HG03135 (cell line): ENCODE results near the gene GRK1.

Experiments used
- ATAC-seq: cut with Tn5 transposase; IDR thresholded peaks from one replicate; pipeline ENCODE4 v1.9.1; 2021; ENCODE audit warnings: mild to moderate bottlenecking, moderate library complexity; ENCODE audit not compliant: unreplicated experiment

Gene GRK1

DNA sequence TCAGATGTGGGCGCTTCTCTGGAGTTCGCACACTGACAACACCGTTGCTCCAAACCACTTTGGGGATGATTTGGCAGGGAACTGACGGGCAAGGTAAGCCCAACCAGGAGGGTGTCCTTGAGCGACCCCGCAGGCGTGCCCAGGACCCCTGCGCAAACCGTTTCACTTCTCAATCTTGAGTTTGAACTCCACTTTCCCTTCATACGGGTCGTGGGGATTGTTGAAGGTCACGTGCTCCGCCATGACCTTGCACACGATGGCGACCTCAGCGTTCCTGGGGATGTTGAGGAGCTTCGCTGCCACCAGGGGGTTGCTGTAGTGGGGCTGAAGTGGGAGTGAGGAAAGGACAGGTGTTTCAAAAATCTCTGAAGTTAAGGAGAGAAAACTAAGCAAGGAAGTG lies 17.8 kb upstream of the GRK1 start:
- ATAC-seq: no peak

GRCh38 chr13:113650275-113650674 lies 16.7 kb upstream of the GRK1 start:
- no peak for ATAC-seq

DNA sequence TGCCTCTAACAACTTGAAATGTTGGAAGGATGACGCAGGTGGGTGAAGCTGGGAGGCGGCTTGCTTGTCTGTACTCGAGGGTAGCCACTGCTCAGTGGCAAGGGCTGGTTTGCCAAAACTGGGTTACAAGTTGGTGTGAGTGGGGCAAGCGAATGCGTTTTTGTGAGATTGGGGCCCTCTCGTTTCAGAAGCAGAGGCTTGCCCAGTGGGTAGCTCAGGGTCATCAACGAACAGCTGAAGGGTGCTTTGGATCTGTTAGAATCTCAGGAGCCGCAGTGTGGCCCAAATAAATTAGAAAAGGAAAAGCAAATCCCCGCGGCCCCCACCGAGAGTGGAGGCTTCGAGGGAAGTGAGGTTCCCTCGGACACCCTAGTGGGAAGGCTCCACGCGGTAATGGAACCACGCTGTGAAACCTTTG lies 16.3 kb upstream of the GRK1 start:
- ATAC-seq: no peak

DNA sequence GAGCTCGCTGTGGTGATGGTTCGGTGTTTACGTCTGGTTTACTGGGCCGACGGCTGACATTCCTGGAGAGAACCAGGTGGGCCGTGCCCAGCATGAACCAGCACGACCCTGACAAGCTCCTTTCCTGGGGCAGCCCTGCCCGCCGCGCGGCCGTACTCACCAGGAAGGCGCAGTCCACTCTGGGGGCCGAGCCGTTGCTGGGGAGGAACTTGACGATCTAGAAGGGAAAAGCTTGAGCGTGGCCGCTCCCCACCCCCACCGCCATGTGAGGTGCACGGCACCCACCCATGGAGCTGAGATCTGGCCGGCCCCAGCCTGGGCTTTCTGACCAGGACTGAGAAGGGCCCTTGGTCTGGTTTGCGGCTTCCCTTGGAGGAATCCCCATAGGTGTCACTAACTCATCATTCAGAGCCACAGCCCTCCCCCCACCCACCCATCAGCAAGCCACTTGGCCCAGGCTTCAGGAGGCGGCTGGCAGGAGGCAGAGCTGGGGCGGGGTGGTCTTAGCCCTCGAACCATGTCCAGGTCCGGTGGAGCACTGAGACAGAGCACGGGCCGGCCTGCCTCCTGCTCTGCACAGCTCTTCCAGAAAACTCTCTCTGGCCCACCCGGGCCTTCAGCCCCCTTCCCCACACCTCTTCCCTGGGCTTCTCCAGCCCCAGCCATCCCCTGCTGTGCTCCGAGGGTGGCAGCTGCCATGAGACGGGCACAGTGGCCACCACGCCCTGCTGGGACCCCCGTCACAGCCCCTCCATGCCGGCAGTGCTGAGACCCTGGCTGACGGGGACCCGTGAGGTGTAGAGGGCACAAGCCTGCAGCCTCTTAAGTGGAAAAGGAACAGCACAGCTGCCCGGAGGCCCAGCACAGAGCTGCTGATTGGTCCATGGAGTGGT lies 15.3 kb upstream of the GRK1 start:
- no peak for ATAC-seq

DNA sequence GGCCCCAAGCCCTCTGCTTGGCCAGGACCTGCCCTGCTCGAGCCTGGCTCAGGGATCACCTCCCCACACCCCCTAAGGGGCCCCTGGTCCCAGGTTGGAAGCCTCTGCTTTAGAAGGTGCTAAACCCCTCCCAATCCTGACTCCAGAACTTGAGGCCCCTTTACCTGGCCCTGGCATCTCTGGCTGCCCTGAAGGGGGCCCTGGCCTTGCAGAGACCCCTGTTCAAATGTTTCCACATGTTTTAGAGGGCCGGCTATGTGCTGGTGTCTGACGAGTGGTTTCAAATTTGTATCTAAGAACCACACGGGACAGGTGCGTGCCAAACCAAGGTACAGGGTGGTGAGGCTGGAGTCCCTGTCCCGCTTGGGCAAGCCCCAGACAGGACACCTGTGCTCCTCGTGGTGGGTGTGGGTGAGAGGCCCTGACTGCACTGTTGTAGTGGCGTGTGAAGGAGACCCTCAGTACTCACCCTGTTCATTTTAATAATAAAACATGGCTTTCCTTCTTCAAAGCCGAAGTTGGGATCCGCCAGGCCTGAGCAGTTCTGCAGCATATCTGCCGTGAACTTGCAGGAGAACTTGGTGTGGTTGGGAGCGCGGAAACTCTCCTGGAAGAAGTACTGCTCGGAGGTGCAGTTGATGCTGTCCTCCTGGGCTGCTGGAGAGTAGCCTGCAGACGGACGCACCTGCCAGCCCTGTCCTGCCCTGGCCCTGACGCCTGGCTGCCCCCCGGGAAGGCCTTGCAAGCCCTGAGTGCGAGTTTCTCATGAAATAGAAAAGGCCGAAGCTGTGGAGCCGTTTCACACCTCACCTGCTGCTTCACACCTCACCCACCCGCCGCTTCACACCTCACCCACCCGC lies 14.4 kb upstream of the GRK1 start:
- ATAC-seq: no peak

GRCh38 chr13:113653264-113654174 lies 13.5 kb upstream of the GRK1 start:
- ATAC-seq: no peak

DNA sequence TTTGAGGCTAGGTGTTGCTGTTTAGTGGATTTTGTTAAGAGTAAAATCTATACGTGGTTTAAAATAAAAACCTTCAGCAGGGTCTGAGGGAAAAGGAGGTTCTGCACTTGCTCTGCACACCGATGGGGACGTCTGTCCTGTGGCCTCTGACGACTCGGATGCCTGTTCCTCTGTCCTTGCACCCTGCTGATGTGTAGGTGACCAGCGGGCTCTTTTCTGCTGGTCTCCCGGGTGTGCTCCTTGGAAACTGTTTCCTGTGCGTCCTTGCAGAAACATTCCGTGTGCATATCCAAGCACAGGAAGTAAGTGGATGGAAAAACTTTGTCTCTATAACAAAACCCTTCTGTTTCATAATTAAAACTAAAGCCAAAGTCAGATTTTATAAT lies 12.9 kb upstream of the GRK1 start:
- ATAC-seq: no peak

GRCh38 chr13:113654591-113655345 lies 12.3 kb upstream of the GRK1 start:
- ATAC-seq: no peak

GRCh38 chr13:113655346-113656002 lies 11.5 kb upstream of the GRK1 start:
- no peak for ATAC-seq

DNA sequence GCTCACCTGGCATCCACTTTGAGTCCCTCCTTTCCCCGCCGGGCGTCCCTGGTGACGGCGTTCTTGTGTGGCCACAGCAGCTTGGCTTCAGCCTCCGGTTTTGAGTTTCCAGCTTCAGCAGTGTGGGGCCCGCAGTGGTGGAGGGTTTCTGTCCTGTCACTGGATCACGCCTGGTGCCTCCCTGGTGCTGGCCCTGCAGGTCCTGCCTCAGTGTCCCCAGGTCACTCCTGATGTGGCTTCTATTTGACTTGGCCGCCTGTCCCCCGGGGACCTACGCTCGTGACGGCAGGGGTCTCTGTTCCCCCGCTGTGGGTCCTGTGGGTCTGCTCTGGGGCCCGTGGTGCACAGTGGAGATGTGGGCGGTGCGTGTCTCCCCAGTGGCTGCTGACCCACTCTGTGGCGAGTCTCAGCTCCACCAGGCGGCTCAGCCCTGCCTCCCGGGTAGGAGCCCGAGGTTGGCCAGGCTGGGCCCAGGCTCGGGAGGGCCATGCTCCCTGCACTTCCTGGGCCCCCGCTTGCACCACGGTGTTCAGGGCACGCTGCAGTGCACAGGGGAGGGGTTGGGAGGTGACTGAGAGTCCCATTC lies 10.9 kb upstream of the GRK1 start:
- no peak for ATAC-seq

GRCh38 chr13:113656831-113657671 lies 10.0 kb upstream of the GRK1 start:
- ATAC-seq: no peak

DNA sequence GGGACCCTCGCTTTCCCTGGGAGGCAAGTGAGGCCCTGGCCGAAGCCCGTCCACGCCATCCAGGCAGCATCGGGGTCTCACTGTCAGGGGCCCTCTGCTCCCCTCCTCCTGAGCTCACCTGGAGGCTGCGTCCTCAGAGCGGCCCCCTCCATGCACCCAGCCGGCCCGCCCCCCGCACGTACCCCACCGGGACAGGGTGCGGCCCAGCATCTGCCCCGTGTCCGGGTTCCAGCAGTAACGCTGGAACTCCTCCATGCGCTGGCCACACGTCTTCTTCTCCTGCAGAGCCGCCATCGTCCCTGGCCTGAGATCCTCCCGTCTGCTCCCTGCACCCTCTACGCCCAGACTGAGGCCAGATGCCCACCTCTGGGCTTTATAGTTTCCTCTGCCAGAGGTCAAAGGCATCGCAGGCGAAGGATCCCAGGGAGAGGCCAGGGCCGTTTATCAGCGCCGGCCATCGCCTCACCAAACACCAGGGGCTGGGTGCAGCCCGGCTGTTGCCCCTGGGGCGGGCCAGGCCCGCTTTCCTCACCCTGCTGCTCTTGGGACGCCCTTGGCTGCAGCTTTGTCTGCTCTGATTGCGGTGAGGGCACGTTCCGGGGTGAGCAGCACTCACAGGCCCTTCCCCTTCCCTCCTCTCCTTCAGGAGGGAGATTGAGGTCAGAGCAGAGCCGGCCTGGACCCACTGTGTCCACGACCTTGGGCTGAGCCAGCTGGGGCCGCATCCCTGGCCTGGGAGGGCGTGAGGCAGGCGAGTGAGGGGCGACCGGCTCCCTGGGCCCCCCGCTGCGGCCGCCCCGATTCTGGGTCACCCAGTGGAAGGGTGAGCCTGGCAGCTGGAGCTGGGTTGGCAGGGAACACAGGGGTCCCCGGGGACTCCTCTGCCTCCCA lies 8.9 kb upstream of the GRK1 start, which contains the start of gene ATP4B:
TSS of gene ATP4B (minus strand) at position 348 of the 891 bp plus-strand sequence. CDS start at position 294, 54 bp downstream.
- no peak for ATAC-seq

DNA sequence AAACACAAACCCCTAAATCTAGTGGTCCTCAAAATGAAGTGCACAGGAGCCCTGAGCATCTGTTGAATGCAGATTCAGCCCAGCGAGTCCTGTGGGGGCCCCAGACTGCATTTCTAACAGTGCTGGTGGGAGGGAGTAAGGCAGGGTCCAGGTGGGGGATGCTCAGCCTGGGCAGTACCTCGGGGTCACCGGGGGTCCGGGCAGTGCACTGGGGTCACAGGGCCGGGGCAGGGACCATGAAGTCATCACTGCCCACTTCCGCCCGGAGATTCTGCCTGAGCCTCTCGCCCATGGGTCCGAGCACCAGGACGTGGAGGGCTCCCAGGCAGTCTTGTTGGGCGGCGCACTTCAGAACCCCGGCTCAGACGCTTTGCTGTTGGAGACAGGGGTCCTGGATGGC lies 8.2 kb upstream of the GRK1 start:
- no peak for ATAC-seq

DNA sequence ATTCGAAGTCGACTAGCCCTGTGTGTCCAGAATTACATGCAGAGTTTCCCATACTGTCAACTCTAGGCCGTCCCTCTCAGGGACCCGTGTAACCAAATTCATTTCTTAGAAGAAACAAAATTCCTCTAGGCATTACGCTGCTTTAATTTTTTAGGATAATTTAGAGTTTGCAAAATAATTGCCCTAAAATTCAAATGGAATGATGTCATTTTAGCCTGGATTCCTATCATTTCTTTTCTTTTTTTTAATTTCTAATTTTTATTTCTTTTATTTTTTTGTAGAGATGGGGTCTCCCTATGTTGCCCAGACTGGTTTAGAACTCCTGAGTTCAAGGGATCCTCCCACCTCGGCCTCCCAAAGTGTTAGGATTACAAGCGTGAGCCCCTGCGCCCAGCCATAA lies 7.7 kb upstream of the GRK1 start:
- ATAC-seq: no peak

DNA sequence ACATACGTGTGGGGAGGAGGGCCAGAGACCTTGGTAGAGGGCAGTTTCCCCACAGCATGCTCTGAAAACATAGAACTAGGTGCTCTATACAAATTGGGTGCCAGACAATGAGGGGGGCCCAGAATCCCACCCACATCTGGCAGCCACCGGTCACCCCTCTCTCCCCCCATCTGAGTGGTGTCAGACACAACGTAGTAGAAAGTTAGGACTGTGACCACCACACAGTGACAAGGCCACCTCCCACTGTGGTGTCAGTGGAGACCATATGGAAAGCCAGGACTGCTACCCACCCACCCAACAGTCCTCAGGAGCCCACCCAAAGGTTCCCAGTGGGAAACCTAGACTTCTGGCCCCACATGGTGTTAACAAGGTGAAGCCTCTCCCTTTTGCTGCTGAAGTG lies 7.0 kb upstream of the GRK1 start:
- no peak for ATAC-seq

DNA sequence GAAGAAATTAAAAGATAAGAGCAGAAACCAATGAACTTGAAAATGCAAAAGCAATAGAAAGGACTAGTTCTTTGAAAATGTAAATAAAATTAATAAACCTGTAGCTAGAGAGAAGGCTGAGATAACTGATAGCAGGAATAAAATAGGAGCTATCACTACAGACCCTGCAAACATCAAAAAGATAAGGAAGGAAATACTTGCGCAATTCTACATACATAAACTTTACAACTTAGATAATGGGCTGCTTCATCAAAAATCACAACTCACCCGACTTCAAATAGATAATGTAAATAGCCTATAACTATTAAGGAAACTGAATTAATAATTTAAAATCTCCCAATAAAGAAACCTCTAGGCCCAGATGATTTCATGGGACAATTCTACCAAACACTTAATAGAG lies 5.5 kb upstream of the GRK1 start:
- ATAC-seq: no peak

DNA sequence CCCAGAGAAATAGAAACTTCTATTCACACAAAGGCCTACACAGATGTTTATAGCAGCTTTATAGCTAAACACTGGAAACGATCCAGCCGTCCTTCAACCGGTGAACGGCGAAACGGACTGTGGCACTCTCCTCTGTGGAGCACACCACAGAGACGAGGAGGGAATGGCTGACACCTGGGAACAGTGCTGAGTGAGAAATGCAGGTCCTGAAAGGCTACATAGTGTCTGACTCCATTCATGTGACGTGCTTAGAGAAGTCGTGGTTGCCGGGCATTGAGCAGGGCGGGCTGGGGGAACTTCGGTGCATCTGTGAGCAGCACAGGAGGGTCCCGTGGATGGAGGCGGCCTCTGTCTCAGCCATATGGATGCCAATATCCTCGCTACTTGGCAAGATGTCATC lies 3.1 kb upstream of the GRK1 start:
- ATAC-seq: no peak
